NB4 (cell line): Measurements from ENCODE around the gene AURKA.
A peak's percentile ranks its signal among the peaks of the same experiment; 100 is the strongest.

Source experiments
- DNase-seq: peaks from one replicate; pipeline ENCODE4 v3.0.0; 2010; ENCODE audit warnings: low read depth
- H3K4me3 ChIP-seq: one replicate; pipeline ENCODE4 v1.5.1; 2011; ENCODE audit warnings: mild to moderate bottlenecking, low read depth, low read length, moderate library complexity
- CTCF ChIP-seq: IDR thresholded peaks from one replicate; pipeline ENCODE4 v1.5.1; 2012; ENCODE audit warnings: low read depth, low read length
- MAX ChIP-seq: IDR thresholded peaks from 2 replicates; pipeline ENCODE4 v1.6.1; 2011; ENCODE audit warnings: low read depth, low read length
- MYC ChIP-seq: IDR thresholded peaks from 2 replicates; pipeline ENCODE4 v1.6.1; 2011; ENCODE audit warnings: low read depth, low read length
- POLR2A ChIP-seq: IDR thresholded peaks from 2 replicates; pipeline ENCODE4 v1.6.1; 2011; ENCODE audit warnings: mild to moderate bottlenecking; ENCODE audit not compliant: insufficient read length; ENCODE audit errors: extremely low read depth

AURKA gene

GRCh38 chr20:56358600-56359211, 33.3 kb downstream of the AURKA start, which contains the start of gene FAM210B:
Gene FAM210B (plus strand): TSS chr20:56358974. CDS start chr20:56359006, 32 bp downstream.
- TF ChIP-seq MYC = no peak
- peak; percentile 48 for TF ChIP-seq POLR2A
- no peak for TF ChIP-seq MAX
- no peak for TF ChIP-seq CTCF
- peak; percentile 90 for DNase-seq
- peak within 1 kb of the TSS; percentile 48 for H3K4me3 ChIP-seq

- H3K4me3 ChIP-seq = peak overlapping the region; percentile 36
- no peak for DNase-seq
- no peak for TF ChIP-seq MYC
- no peak for TF ChIP-seq POLR2A
- no peak for TF ChIP-seq MAX
- no peak for TF ChIP-seq CTCF
Observed at GRCh38 chr20:56358070-56358469, 33.9 kb downstream of the AURKA start.

GRCh38 chr20:56353356-56353755, 38.7 kb downstream of the AURKA start:
- H3K4me3 ChIP-seq = no peak overlapping the region
- peak; percentile 23 for DNase-seq
- TF ChIP-seq MAX = no peak
- no peak for TF ChIP-seq POLR2A
- no peak for TF ChIP-seq MYC
- TF ChIP-seq CTCF = no peak

- no peak for DNase-seq
- H3K4me3 ChIP-seq = no peak overlapping the region
- no peak for TF ChIP-seq MAX
- no peak for TF ChIP-seq CTCF
- no peak for TF ChIP-seq POLR2A
- TF ChIP-seq MYC = no peak
Observed at GRCh38 chr20:56352345-56353055, 39.5 kb downstream of the AURKA start.

GRCh38 chr20:56350842-56351241, 41.2 kb downstream of the AURKA start:
- H3K4me3 ChIP-seq = no peak overlapping the region
- TF ChIP-seq CTCF (no peak), MYC (no peak), POLR2A (no peak), MAX (no peak)
- no peak for DNase-seq
